ENCODE measurements around the gene OSGIN1.
A peak's percentile ranks its signal among the peaks of the same experiment; 100 is the strongest.

The OSGIN1 gene

GRCh38 chr16:83925957-83926725 is 26.9 kb upstream of the OSGIN1 start:
- no peak for DNase-seq (ENCODE audit: low spot score)

- peak; percentile 91 for DNase-seq (ENCODE audit: low spot score)
Observed at GRCh38 chr16:83926726-83927397, 26.2 kb upstream of the OSGIN1 start.

GRCh38 chr16:83928341-83929055 is 24.5 kb upstream of the OSGIN1 start:
- no peak for DNase-seq (ENCODE audit: low spot score)

GRCh38 chr16:83929811-83930555 is 23.1 kb upstream of the OSGIN1 start:
- no peak for DNase-seq (ENCODE audit: low spot score)

- DNase-seq (ENCODE audit: low spot score): no peak
Observed at GRCh38 chr16:83930730-83931500, 22.1 kb upstream of the OSGIN1 start.

- no peak for DNase-seq (ENCODE audit: low spot score)
Observed at GRCh38 chr16:83931556-83931955, 21.5 kb upstream of the OSGIN1 start.

- no peak for DNase-seq (ENCODE audit: low spot score)
Observed at GRCh38 chr16:83932304-83932703, 20.7 kb upstream of the OSGIN1 start.

- no peak for DNase-seq (ENCODE audit: low spot score)
Observed at GRCh38 chr16:83932955-83933673, 19.9 kb upstream of the OSGIN1 start.

GRCh38 chr16:83933885-83934683 is 19.0 kb upstream of the OSGIN1 start:
- DNase-seq (ENCODE audit: low spot score): no peak

GRCh38 chr16:83934684-83934977 is 18.4 kb upstream of the OSGIN1 start:
- no peak for DNase-seq (ENCODE audit: low spot score)

GRCh38 chr16:83935005-83935857 is 17.8 kb upstream of the OSGIN1 start:
- DNase-seq (ENCODE audit: low spot score): no peak

- DNase-seq (ENCODE audit: low spot score): no peak
Observed at GRCh38 chr16:83935858-83936255, 17.2 kb upstream of the OSGIN1 start.

- DNase-seq (ENCODE audit: low spot score): no peak
Observed at GRCh38 chr16:83936581-83937165, 16.4 kb upstream of the OSGIN1 start.

- no peak for DNase-seq (ENCODE audit: low spot score)
Observed at GRCh38 chr16:83937267-83937666, 15.8 kb upstream of the OSGIN1 start.

GRCh38 chr16:83937922-83938885 is 14.8 kb upstream of the OSGIN1 start:
- DNase-seq (ENCODE audit: low spot score): no peak

- DNase-seq (ENCODE audit: low spot score): no peak
Observed at GRCh38 chr16:83939266-83939855, 13.7 kb upstream of the OSGIN1 start.

GRCh38 chr16:83940119-83940518 is 12.9 kb upstream of the OSGIN1 start:
- DNase-seq (ENCODE audit: low spot score): no peak

Measured in iPS-NIHi11 (cell line).